ENCODE results near the gene CADM1.

CADM1 gene

GRCh38 chr11:115452241-115452640, 52.0 kb downstream of the CADM1 start:
- Histone ChIP-seq H3K9ac (ENCODE audit: low read length) (no peak overlapping the region), H3K4me1 (ENCODE audit: control insufficient read depth, insufficient read depth, low read length) (no peaks in the 10 kb centered on the region), H3K4me3 (ENCODE audit: low read length) (no peak overlapping the region), H3K9me3 (ENCODE audit: control insufficient read depth, low read length) (peaks cover 6% of the 10 kb centered on the region), H3K27me3 (ENCODE audit: control insufficient read depth, insufficient read depth, low read length) (no peaks in the 10 kb centered on the region), H3K36me3 (ENCODE audit: control insufficient read depth, insufficient read depth, low read length) (no peaks in the 10 kb centered on the region)

GRCh38 chr11:115450519-115450918, 53.7 kb downstream of the CADM1 start:
- Histone ChIP-seq H3K36me3 (ENCODE audit: control insufficient read depth, insufficient read depth, low read length) (no peaks in the 10 kb centered on the region), H3K4me3 (ENCODE audit: low read length) (no peak overlapping the region), H3K9me3 (ENCODE audit: control insufficient read depth, low read length) (peaks cover 6% of the 10 kb centered on the region), H3K9ac (ENCODE audit: low read length) (no peak overlapping the region), H3K27me3 (ENCODE audit: control insufficient read depth, insufficient read depth, low read length) (no peaks in the 10 kb centered on the region), H3K4me1 (ENCODE audit: control insufficient read depth, insufficient read depth, low read length) (no peaks in the 10 kb centered on the region)

GRCh38 chr11:115447273-115447864, 56.8 kb downstream of the CADM1 start:
- H3K9me3 ChIP-seq (ENCODE audit: control insufficient read depth, low read length): peaks cover 6% of the 10 kb centered on the region
- no peaks in the 10 kb centered on the region for H3K27me3 ChIP-seq (ENCODE audit: control insufficient read depth, insufficient read depth, low read length)
- no peaks in the 10 kb centered on the region for H3K4me1 ChIP-seq (ENCODE audit: control insufficient read depth, insufficient read depth, low read length)
- H3K9ac ChIP-seq (ENCODE audit: low read length): no peak overlapping the region
- H3K4me3 ChIP-seq (ENCODE audit: low read length): no peak overlapping the region
- no peaks in the 10 kb centered on the region for H3K36me3 ChIP-seq (ENCODE audit: control insufficient read depth, insufficient read depth, low read length)

GRCh38 chr11:115446214-115446613, 58.0 kb downstream of the CADM1 start:
- H3K36me3 ChIP-seq (ENCODE audit: control insufficient read depth, insufficient read depth, low read length): no peaks in the 10 kb centered on the region
- H3K9me3 ChIP-seq (ENCODE audit: control insufficient read depth, low read length): peaks cover 6% of the 10 kb centered on the region
- no peak overlapping the region for H3K4me3 ChIP-seq (ENCODE audit: low read length)
- no peaks in the 10 kb centered on the region for H3K4me1 ChIP-seq (ENCODE audit: control insufficient read depth, insufficient read depth, low read length)
- no peaks in the 10 kb centered on the region for H3K27me3 ChIP-seq (ENCODE audit: control insufficient read depth, insufficient read depth, low read length)
- H3K9ac ChIP-seq (ENCODE audit: low read length): no peak overlapping the region

- no peak overlapping the region for H3K4me3 ChIP-seq (ENCODE audit: low read length)
- no peak overlapping the region for H3K9ac ChIP-seq (ENCODE audit: low read length)
- H3K27me3 ChIP-seq (ENCODE audit: control insufficient read depth, insufficient read depth, low read length): no peaks in the 10 kb centered on the region
- H3K4me1 ChIP-seq (ENCODE audit: control insufficient read depth, insufficient read depth, low read length): no peaks in the 10 kb centered on the region
- no peaks in the 10 kb centered on the region for H3K36me3 ChIP-seq (ENCODE audit: control insufficient read depth, insufficient read depth, low read length)
- H3K9me3 ChIP-seq (ENCODE audit: control insufficient read depth, low read length): peaks cover 6% of the 10 kb centered on the region
Measured at GRCh38 chr11:115444542-115444941, 59.7 kb downstream of the CADM1 start.

GRCh38 chr11:115439969-115440540, 64.2 kb downstream of the CADM1 start:
- Histone ChIP-seq H3K4me1 (ENCODE audit: control insufficient read depth, insufficient read depth, low read length) (no peaks in the 10 kb centered on the region), H3K4me3 (ENCODE audit: low read length) (no peak overlapping the region), H3K9ac (ENCODE audit: low read length) (no peak overlapping the region), H3K36me3 (ENCODE audit: control insufficient read depth, insufficient read depth, low read length) (no peaks in the 10 kb centered on the region), H3K27me3 (ENCODE audit: control insufficient read depth, insufficient read depth, low read length) (no peaks in the 10 kb centered on the region), H3K9me3 (ENCODE audit: control insufficient read depth, low read length) (no peaks in the 10 kb centered on the region)

- no peaks in the 10 kb centered on the region for H3K27me3 ChIP-seq (ENCODE audit: control insufficient read depth, insufficient read depth, low read length)
- no peaks in the 10 kb centered on the region for H3K9me3 ChIP-seq (ENCODE audit: control insufficient read depth, low read length)
- H3K4me3 ChIP-seq (ENCODE audit: low read length): no peak overlapping the region
- no peaks in the 10 kb centered on the region for H3K4me1 ChIP-seq (ENCODE audit: control insufficient read depth, insufficient read depth, low read length)
- no peaks in the 10 kb centered on the region for H3K36me3 ChIP-seq (ENCODE audit: control insufficient read depth, insufficient read depth, low read length)
- no peak overlapping the region for H3K9ac ChIP-seq (ENCODE audit: low read length)
Measured at GRCh38 chr11:115439385-115439784, 64.8 kb downstream of the CADM1 start.

GRCh38 chr11:115437902-115438575, 66.2 kb downstream of the CADM1 start:
- Histone ChIP-seq H3K9ac (ENCODE audit: low read length) (no peak overlapping the region), H3K27me3 (ENCODE audit: control insufficient read depth, insufficient read depth, low read length) (no peaks in the 10 kb centered on the region), H3K36me3 (ENCODE audit: control insufficient read depth, insufficient read depth, low read length) (no peaks in the 10 kb centered on the region), H3K4me3 (ENCODE audit: low read length) (no peak overlapping the region), H3K9me3 (ENCODE audit: control insufficient read depth, low read length) (no peaks in the 10 kb centered on the region), H3K4me1 (ENCODE audit: control insufficient read depth, insufficient read depth, low read length) (no peaks in the 10 kb centered on the region)

- no peaks in the 10 kb centered on the region for H3K4me1 ChIP-seq (ENCODE audit: control insufficient read depth, insufficient read depth, low read length)
- H3K9ac ChIP-seq (ENCODE audit: low read length): no peak overlapping the region
- H3K4me3 ChIP-seq (ENCODE audit: low read length): no peak overlapping the region
- no peaks in the 10 kb centered on the region for H3K27me3 ChIP-seq (ENCODE audit: control insufficient read depth, insufficient read depth, low read length)
- H3K36me3 ChIP-seq (ENCODE audit: control insufficient read depth, insufficient read depth, low read length): no peaks in the 10 kb centered on the region
- H3K9me3 ChIP-seq (ENCODE audit: control insufficient read depth, low read length): no peaks in the 10 kb centered on the region
Measured at GRCh38 chr11:115430345-115430744, 73.9 kb downstream of the CADM1 start.

- Histone ChIP-seq H3K9me3 (ENCODE audit: control insufficient read depth, low read length) (no peaks in the 10 kb centered on the region), H3K36me3 (ENCODE audit: control insufficient read depth, insufficient read depth, low read length) (no peaks in the 10 kb centered on the region), H3K9ac (ENCODE audit: low read length) (no peak overlapping the region), H3K27me3 (ENCODE audit: control insufficient read depth, insufficient read depth, low read length) (no peaks in the 10 kb centered on the region), H3K4me3 (ENCODE audit: low read length) (no peak overlapping the region), H3K4me1 (ENCODE audit: control insufficient read depth, insufficient read depth, low read length) (no peaks in the 10 kb centered on the region)
Measured at GRCh38 chr11:115428306-115428705, 75.9 kb downstream of the CADM1 start.

GRCh38 chr11:115425816-115426215, 78.4 kb downstream of the CADM1 start:
- H3K9me3 ChIP-seq (ENCODE audit: control insufficient read depth, low read length): no peaks in the 10 kb centered on the region
- H3K4me3 ChIP-seq (ENCODE audit: low read length): no peak overlapping the region
- H3K36me3 ChIP-seq (ENCODE audit: control insufficient read depth, insufficient read depth, low read length): no peaks in the 10 kb centered on the region
- H3K9ac ChIP-seq (ENCODE audit: low read length): no peak overlapping the region
- no peaks in the 10 kb centered on the region for H3K27me3 ChIP-seq (ENCODE audit: control insufficient read depth, insufficient read depth, low read length)
- no peaks in the 10 kb centered on the region for H3K4me1 ChIP-seq (ENCODE audit: control insufficient read depth, insufficient read depth, low read length)

- no peak overlapping the region for H3K9ac ChIP-seq (ENCODE audit: low read length)
- no peaks in the 10 kb centered on the region for H3K4me1 ChIP-seq (ENCODE audit: control insufficient read depth, insufficient read depth, low read length)
- no peaks in the 10 kb centered on the region for H3K27me3 ChIP-seq (ENCODE audit: control insufficient read depth, insufficient read depth, low read length)
- H3K9me3 ChIP-seq (ENCODE audit: control insufficient read depth, low read length): no peaks in the 10 kb centered on the region
- no peak overlapping the region for H3K4me3 ChIP-seq (ENCODE audit: low read length)
- no peaks in the 10 kb centered on the region for H3K36me3 ChIP-seq (ENCODE audit: control insufficient read depth, insufficient read depth, low read length)
Measured at GRCh38 chr11:115425250-115425649, 79.0 kb downstream of the CADM1 start.
